Regular cardiac myocyte (primary cell): Measurements from ENCODE around the gene OR9I1. TPM values are rescaled to one million over a fixed set of nuclear protein-coding genes. Genes with fewer than 3 reads are reported as not detected.

Experiments used
- total RNA-seq: library from RNA; depleted of rRNA; stranded (reverse); fragments of >200 nt; gene quantifications from 2 replicates; pipeline ENCODE4 v1.2.3, GENCODE V29; 2014

Gene OR9I1, protein sequence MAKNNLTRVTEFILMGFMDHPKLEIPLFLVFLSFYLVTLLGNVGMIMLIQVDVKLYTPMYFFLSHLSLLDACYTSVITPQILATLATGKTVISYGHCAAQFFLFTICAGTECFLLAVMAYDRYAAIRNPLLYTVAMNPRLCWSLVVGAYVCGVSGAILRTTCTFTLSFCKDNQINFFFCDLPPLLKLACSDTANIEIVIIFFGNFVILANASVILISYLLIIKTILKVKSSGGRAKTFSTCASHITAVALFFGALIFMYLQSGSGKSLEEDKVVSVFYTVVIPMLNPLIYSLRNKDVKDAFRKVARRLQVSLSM
- not detected in 2 replicates for total RNA-seq

DNA sequence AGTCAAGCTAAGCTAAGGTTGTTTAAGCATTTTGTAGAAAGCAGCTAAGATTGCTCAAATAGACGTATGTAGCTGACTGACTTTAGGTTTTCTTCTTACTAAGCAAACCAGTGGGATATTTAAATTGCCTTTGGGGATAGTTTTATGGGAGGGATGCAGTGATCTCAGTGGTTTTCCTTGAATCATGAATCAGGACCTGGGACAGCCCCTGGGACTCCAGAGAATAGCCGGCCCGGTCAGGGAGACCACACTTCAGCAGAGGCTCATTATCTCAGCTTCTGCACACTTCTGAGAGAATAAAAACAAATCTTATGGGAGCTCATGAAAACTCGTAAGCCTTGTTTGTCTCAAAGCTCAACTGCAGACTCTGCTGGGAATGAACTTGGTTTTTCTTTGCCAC is at the start of gene OR9I1:
OR9I1 (minus strand) TSS at position 62 of the 400 bp plus-strand sequence. CDS start 6,086 bp downstream, outside the sequence.

Other genes starting within 250 kb of the OR9I1 start
- not detected in 2 replicates for gene OR9Q1, start 101.6 kb downstream of the OR9I1 start, total RNA-seq
- gene OR6Q1, start 94.6 kb downstream of the OR9I1 start, total RNA-seq: not detected in 2 replicates
- gene OR9Q2, start 63.5 kb upstream of the OR9I1 start, total RNA-seq: not detected in 2 replicates
- gene OR1S2, start 78.6 kb upstream of the OR9I1 start, total RNA-seq: not detected in 2 replicates
- gene OR1S1, start 87.2 kb upstream of the OR9I1 start, total RNA-seq: not detected in 2 replicates
- gene OR10Q1, start 103.4 kb upstream of the OR9I1 start, total RNA-seq: not detected in 2 replicates
- not detected in 2 replicates for gene OR10W1, start 142.7 kb upstream of the OR9I1 start, total RNA-seq
- gene OR5B17, start 233.5 kb upstream of the OR9I1 start, total RNA-seq: not detected in 2 replicates